GM21360 (cell line): Measurements from ENCODE around the gene LPCAT2.

ENCODE experiments used
- ATAC-seq: cut with Tn5 transposase; IDR thresholded peaks from one replicate; pipeline ENCODE4 v1.9.1; 2021; ENCODE audit warnings: mild to moderate bottlenecking, moderate library complexity; ENCODE audit not compliant: unreplicated experiment

The LPCAT2 gene

DNA sequence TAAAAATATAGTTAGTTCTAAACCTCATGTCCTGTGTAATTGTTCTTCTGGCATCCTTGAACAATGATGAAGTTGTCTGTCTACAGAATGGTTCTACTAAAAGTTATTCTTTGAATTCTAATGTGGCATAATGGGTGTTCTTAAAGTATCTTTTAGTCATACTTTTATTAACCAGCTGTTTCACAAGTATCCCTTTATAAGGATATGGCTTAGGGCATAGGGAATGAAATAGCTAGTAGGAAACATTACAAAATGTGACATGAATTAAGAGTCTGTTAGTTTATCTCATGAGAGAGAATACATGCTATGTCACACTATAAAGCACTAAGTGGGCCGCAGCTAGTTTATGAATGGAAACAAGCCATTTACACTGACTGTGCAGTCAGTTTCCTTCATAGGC is 31.3 kb downstream of the LPCAT2 start:
- ATAC-seq = no peak

GRCh38 chr16:55542459-55543082 is 33.7 kb downstream of the LPCAT2 start:
- no peak for ATAC-seq

DNA sequence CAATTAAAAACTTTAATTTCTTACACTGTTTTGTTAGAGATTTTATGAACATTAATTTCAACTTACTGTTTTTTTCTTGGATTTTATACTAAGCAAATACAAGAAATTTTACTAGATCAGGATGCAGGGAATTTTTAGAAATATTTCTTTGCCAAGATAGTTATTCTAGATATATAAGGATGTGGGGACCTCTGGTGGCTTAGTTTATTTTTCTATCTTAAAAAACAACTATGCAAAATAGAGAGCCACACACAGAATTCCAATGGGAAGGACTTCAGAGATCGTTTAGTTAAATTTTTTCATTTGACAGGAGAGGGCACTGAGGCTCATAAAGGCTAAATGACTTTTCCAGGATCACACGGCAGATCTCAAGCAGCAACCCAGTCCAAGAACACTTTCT is 34.6 kb downstream of the LPCAT2 start:
- ATAC-seq = no peak

GRCh38 chr16:55552621-55553020 is 43.7 kb downstream of the LPCAT2 start:
- ATAC-seq = no peak

- ATAC-seq = no peak
Measured at GRCh38 chr16:55555436-55555835, 46.6 kb downstream of the LPCAT2 start.

DNA sequence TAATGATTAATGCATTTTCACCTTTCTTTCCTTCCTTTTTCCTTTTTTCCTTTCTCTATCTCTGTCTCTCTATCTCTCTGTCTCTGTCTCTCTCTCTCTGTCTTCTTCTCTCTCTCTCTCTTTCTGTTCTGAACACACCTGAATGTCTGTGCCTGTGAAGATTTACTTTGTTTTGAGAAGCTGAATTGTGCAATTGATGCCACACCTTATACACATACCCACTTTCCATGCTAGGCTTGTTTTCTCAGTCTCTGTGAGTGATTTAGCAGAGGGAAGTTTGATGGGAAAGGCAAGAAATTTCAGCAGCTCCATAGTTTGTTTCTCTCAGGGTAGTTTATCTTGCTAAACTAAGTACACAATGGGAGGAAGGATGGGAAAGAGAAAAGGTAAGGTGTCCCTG is 48.3 kb downstream of the LPCAT2 start:
- ATAC-seq = no peak

GRCh38 chr16:55559233-55559632 is 50.4 kb downstream of the LPCAT2 start:
- no peak for ATAC-seq

GRCh38 chr16:55559933-55560516 is 51.2 kb downstream of the LPCAT2 start:
- no peak for ATAC-seq

- ATAC-seq = no peak
Measured at GRCh38 chr16:55561319-55561848, 52.5 kb downstream of the LPCAT2 start.

DNA sequence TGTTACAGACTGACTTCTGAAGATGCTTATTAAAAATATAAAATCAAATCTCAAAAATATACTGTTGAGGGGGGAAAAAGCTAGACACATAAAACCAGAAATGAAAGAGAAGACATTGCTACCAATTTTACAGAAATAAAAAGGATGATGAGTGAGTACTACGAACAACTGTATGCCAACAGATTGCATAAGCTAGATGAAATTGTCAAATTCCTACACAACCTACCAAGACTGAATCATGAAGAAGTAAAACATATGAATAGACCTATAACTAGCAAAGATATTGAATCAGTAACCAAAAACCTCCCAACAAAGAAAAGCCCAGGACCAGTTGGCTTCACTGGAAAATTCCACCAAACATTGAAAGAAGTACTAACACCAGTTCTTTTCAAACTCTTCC is 54.1 kb downstream of the LPCAT2 start:
- no peak for ATAC-seq

DNA sequence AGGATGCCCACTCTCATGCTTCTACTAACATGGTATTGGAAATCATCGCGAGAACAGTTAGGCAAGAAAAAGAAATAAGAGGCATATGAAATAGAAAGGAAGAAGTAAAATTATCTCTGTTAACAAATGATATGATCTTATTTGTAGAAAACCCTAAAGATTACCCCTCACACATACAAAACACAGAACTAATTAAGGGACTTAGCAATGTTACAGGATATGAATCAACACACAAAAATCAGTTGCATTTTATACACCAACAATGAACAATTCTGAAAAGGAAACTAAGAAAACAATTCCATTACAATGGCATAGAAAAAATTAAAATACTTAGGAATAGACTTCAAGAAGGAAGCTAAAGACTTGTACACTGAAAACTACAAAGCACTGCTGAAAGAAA is 54.9 kb downstream of the LPCAT2 start:
- ATAC-seq = no peak

DNA sequence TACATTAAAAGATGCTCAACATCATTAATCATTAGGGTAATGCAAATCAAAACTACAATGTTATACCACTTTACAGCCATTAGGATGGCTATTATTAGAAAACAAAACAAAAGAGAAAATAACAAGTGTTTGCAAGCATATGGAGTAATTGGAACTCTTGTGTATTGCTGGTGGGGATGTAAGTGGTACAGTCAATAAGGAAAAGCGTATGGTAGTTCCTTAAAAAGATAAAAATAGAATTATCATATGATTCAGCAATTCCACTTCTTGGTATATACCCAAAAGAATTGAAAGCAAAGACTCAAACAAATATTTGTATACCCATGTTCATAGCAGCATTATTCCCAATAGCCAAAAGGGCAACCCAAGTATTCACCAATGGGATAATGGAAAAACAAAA is 56.2 kb downstream of the LPCAT2 start:
- ATAC-seq = no peak

- ATAC-seq = no peak
Measured at GRCh38 chr16:55566432-55567175, 57.7 kb downstream of the LPCAT2 start, which contains the start of gene CAPNS2. Gene CAPNS2, plus strand, starts transcription at chr16:55566684. Its CDS starts 73 bp downstream, at chr16:55566757.

DNA sequence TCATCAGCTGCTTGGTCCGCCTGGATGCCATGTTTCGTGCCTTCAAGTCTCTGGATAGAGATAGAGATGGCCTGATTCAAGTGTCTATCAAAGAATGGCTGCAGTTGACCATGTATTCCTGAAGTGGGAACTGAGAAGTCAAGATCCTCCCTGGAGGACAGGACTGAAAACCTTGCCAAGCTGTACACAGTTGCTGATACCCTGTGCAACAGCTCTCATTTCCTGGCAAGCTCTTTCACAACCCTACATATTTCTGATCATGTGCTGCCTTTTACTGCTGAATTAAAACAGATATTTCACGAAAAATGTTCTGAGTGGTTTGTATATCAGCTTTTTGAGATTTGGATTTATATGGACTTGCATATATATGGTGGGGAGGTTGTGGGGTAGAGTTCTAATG is 58.5 kb downstream of the LPCAT2 start:
- ATAC-seq = no peak

DNA sequence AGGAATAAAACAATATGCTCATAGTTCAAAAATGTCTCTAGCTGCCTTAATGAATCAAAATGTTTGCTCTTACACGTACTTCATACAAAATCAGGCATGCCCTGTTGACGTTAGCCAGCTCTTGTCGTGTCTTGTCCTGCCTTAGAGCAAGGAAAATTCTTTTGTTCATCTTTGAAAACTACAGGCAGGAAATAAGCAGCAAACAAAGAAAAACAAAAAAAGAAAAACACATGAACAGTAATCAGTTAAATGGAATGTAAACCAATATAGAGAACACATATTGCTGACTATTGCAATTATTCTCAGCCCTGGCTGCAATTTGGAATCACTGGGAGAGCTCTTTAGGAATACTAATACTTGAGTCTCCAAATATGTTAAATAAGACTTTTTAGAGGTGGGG is 59.3 kb downstream of the LPCAT2 start:
- ATAC-seq = no peak

- no peak for ATAC-seq
Measured at GRCh38 chr16:55569025-55569424, 60.2 kb downstream of the LPCAT2 start.

GRCh38 chr16:55570159-55570558 is 61.3 kb downstream of the LPCAT2 start:
- no peak for ATAC-seq

GRCh38 chr16:55571191-55571897 is 62.5 kb downstream of the LPCAT2 start:
- ATAC-seq = no peak

- ATAC-seq = no peak
Measured at GRCh38 chr16:55572439-55572838, 63.6 kb downstream of the LPCAT2 start.

- ATAC-seq = no peak
Measured at GRCh38 chr16:55574811-55575210, 65.9 kb downstream of the LPCAT2 start.

DNA sequence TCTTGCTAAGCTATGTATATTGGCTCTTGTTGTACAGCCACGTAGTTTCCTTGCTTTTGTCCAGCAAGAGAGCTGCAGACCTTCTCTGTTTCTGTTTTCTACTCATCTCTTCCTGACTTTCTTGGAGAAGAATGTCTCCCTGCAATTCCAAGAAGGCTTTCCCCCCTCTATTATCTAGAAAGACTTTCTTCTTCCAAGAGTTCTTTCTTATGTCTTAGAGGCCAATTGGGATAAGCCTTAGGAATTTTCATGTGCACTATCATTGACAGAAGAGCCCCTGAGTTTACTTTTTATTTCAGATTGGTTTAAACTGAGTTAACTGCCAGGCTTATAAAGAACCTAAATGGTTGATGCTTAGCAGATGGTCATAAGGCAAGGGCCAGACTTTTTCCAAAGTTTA is 66.6 kb downstream of the LPCAT2 start:
- ATAC-seq = no peak
